Measurements from ENCODE around the gene HIP1. TPM values are rescaled to one million over a fixed set of nuclear protein-coding genes. Genes with fewer than 3 reads are reported as not detected.

HIP1 gene
- total and polyA plus RNA-seq, 9 of the 15 experiments (the other 6 are each of a cell fraction or from before 2014, with no cell fraction given): 2.4 to 13.7 (median 9.5) TPM

GRCh38 chr7:75738975-75739795, 444 bp upstream of the HIP1 start (continued):
- no peak for TF ChIP-seq PATZ1 (CRISPR knock-in tag; IDR thresholded peaks at IDR 0.05; ENCODE audit: borderline replicate concordance)
- TF ChIP-seq ZNF212 (CRISPR knock-in tag; IDR thresholded peaks at IDR 0.05): no peak
- TF ChIP-seq, protein P1, sequence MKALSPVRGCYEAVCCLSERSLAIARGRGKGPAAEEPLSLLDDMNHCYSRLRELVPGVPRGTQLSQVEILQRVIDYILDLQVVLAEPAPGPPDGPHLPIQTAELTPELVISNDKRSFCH (CRISPR knock-in tag; IDR thresholded peaks at IDR 0.05): no peak
- TF ChIP-seq, protein P1 (tag; IDR thresholded peaks at IDR 0.05): no peak
- no peak for TF ChIP-seq FOXA1 (IDR thresholded peaks at IDR 0.05; ENCODE audit: borderline replicate concordance)
- no peak for TF ChIP-seq SRSF9 (IDR thresholded peaks at IDR 0.05; ENCODE audit: borderline replicate concordance, low read depth, low read length)
- no peak for TF ChIP-seq RBM22 (IDR thresholded peaks at IDR 0.05; ENCODE audit: low read depth, low read length, poor library complexity, severe bottlenecking)
- TF ChIP-seq ZNF695 (CRISPR knock-in tag; IDR thresholded peaks at IDR 0.05): no peak
- no peak for TF ChIP-seq NBN (IDR thresholded peaks at IDR 0.05; ENCODE audit: low read depth)
- peak; percentile 74 to 95 for TF ChIP-seq NONO (IDR thresholded peaks at IDR 0.05; ENCODE audit: low read depth in 2 of 2, low read length in 1 of 2)
- TF ChIP-seq, protein P2, sequence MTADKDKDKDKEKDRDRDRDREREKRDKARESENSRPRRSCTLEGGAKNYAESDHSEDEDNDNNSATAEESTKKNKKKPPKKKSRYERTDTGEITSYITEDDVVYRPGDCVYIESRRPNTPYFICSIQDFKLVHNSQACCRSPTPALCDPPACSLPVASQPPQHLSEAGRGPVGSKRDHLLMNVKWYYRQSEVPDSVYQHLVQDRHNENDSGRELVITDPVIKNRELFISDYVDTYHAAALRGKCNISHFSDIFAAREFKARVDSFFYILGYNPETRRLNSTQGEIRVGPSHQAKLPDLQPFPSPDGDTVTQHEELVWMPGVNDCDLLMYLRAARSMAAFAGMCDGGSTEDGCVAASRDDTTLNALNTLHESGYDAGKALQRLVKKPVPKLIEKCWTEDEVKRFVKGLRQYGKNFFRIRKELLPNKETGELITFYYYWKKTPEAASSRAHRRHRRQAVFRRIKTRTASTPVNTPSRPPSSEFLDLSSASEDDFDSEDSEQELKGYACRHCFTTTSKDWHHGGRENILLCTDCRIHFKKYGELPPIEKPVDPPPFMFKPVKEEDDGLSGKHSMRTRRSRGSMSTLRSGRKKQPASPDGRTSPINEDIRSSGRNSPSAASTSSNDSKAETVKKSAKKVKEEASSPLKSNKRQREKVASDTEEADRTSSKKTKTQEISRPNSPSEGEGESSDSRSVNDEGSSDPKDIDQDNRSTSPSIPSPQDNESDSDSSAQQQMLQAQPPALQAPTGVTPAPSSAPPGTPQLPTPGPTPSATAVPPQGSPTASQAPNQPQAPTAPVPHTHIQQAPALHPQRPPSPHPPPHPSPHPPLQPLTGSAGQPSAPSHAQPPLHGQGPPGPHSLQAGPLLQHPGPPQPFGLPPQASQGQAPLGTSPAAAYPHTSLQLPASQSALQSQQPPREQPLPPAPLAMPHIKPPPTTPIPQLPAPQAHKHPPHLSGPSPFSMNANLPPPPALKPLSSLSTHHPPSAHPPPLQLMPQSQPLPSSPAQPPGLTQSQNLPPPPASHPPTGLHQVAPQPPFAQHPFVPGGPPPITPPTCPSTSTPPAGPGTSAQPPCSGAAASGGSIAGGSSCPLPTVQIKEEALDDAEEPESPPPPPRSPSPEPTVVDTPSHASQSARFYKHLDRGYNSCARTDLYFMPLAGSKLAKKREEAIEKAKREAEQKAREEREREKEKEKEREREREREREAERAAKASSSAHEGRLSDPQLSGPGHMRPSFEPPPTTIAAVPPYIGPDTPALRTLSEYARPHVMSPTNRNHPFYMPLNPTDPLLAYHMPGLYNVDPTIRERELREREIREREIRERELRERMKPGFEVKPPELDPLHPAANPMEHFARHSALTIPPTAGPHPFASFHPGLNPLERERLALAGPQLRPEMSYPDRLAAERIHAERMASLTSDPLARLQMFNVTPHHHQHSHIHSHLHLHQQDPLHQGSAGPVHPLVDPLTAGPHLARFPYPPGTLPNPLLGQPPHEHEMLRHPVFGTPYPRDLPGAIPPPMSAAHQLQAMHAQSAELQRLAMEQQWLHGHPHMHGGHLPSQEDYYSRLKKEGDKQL (CRISPR knock-in tag; IDR thresholded peaks at IDR 0.05; ENCODE audit: borderline replicate concordance): no peak
- no peak for TF ChIP-seq HDAC6 (IDR thresholded peaks at IDR 0.05; ENCODE audit: low read depth, low read length)
- no peak for TF ChIP-seq ZNF589 (CRISPR knock-in tag; IDR thresholded peaks at IDR 0.05; ENCODE audit: low read depth)
- TF ChIP-seq ADNP (tag; IDR thresholded peaks at IDR 0.05): no peak
- no peak for TF ChIP-seq RHOXF2B (CRISPR knock-in tag; conservative IDR thresholded peaks at IDR 0.05)
